Subcutaneous adipose tissue (tissue), 4 donors: ENCODE results near the gene HSPA2. TPM values are rescaled to one million over a fixed set of nuclear protein-coding genes. Genes with fewer than 3 reads are reported as not detected.

Source experiments
- total RNA-seq, 4 donors: library from RNA; depleted of rRNA; stranded (reverse); fragments of >200 nt; gene quantifications; one replicate each; pipeline ENCODE4 v1.1.0, GENCODE V29; 2016
- TF ChIP-seq, protein P1 (sequence below): fragments of 450-650 bp; IDR thresholded peaks from one replicate; pipeline ENCODE4 v1.5.1; 2016; ENCODE audit warnings: low read depth, mild to moderate bottlenecking, control low read depth, antibody characterized with exemption, moderate library complexity

The HSPA2 gene
- total RNA-seq, 4 donors from 2014 or later, result 6.2 to 8.8 (median 6.9) TPM

DNA sequence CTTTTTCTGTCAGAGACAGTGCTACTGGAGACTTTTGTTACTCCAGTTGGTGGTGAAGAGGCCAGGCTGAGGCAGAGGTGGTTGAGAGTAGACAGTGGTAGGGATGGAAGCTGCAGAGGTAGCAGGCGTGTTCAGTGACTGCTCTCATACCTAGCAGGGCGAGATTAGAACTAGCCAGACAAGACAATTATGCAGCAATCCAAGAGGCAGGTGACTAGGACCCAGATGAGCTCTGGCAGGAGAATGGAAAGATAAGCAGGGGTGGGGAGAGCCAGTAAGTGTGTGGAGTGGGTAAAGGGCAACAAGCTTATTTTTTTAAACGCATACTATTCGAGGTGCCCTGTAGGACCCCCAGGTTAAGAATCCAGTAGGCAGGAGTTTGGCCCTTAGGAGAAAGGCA lies 14.0 kb downstream of the HSPA2 start:
- TF ChIP-seq, protein P1, sequence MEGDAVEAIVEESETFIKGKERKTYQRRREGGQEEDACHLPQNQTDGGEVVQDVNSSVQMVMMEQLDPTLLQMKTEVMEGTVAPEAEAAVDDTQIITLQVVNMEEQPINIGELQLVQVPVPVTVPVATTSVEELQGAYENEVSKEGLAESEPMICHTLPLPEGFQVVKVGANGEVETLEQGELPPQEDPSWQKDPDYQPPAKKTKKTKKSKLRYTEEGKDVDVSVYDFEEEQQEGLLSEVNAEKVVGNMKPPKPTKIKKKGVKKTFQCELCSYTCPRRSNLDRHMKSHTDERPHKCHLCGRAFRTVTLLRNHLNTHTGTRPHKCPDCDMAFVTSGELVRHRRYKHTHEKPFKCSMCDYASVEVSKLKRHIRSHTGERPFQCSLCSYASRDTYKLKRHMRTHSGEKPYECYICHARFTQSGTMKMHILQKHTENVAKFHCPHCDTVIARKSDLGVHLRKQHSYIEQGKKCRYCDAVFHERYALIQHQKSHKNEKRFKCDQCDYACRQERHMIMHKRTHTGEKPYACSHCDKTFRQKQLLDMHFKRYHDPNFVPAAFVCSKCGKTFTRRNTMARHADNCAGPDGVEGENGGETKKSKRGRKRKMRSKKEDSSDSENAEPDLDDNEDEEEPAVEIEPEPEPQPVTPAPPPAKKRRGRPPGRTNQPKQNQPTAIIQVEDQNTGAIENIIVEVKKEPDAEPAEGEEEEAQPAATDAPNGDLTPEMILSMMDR, result no peak

DNA sequence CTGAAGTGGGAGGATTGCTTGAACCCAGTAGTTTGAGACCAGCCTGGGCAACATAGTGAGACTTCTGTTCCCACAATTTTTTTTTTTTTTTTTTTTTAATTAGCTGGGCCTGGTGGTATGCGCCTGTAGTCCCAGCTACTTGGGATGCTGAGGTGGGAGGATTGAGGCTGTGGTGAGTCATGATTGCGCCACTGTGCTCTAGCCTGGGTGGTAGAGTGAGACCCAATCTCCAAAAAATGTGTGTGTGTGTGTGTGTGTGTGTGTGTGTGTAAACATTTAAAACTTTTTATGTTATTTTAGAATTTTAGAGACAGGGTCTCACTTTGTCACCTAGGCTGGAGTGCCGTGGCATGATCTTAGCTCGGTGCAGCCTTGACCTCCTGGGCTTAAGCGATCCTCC lies 16.0 kb downstream of the HSPA2 start:
- TF ChIP-seq, protein P1, result no peak

DNA sequence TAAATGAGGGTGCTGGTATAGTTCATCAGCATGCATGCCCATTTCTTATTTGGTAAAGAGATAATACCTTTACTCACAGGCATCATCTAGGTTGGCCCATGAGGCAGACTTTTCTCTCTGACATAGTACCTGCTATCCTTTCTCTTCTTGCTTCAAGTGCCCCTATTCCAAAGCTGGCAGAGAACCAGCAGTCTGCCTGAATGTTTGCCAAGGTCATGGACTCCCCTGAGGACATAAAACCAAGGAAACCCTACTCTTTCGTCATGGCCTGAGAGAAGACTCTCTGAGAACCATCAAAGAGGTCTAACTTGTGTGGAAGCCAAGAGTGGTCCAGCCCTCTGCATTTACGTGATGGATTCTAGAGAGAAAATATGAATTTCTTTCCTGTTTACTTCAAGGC lies 21.1 kb downstream of the HSPA2 start:
- TF ChIP-seq, protein P1, result no peak

DNA sequence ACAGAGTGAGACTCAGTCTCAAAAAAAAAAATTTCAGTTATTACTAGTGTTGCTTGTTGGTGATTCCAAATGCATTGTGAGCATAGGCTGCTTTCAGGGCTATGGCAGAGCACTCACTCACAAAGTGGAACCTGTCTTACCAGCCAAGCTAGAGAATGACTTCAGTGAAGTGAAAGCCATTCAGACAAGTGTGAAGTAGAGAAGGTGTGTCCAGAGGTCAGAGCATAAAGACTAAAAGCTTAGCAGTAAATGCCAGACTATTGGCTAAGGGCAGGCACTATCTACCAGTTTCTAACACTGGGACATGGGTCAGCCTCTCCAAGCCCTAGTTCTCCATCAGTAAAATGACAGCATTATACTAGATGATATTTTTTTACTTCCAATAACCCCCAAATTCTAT lies 21.9 kb downstream of the HSPA2 start:
- TF ChIP-seq, protein P1, result no peak

DNA sequence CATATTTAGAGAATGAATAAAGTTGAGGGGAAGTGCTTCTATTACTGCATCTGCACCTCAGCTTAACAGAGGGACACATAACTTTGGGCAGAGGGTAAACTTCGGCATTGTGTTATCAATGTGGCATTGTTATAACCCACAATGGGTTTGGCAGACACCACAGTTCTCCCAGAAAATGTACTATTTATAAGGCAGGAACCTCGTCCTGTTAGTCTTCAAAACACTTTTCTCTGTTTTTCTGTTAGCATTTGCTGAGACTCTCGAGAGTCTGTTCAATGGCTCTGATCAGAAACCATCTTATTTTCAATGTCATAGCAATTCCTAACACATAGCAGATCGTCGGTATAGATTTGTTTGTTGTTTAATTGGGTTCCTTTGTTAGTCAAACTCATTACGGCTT lies 23.2 kb downstream of the HSPA2 start:
- TF ChIP-seq, protein P1, result no peak

DNA sequence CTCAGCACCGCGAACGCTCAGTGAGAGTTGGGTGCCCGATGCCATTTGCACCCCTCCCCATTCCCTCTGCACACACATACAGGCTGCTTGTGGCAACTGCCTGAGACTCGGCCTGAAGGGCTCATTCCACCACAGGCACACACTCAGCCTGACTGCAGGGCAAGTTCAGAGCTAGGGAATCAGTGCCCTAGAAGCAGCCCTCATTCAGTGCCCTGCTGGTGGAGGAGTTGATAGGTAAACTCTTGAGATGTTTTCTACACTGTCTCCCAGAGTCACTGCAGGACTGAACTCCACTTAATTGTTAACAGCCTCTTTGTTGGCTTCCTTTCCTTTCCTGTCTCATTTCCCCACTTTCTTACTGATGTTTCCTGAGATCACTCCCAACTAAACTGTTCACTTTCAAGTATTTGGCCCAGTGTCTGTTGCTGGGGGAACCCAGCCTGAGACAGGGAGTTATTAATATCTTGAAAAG lies 26.1 kb downstream of the HSPA2 start:
- TF ChIP-seq, protein P1, result no peak

DNA sequence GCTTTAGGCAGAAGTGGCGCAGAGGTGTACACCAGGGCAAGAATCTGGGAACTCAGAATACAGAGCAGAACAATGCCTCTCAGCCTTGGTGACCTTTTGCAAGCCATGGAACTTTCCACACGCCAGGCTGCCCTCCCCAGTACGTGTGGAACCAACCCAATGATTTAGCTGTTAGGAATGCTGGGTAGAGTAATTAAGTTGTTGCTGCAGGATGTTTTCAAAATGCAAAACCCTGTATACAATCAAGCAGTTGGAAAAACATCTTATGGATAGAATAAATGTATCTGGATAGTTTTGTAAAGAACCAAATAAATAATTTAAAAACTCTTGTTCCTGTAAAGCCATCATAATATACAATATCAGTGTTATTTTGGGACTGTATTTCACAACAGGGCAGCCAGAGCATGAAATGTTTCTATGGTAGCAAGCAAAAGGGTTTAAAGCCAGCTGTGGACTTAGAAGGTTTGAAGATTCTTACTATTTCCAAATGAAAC lies 28.6 kb downstream of the HSPA2 start:
- TF ChIP-seq, protein P1, result no peak
